GM19467 (cell line): Measurements from ENCODE around the gene CYTH1.

Experiments used
- ATAC-seq: cut with Tn5 transposase; IDR thresholded peaks from one replicate; pipeline ENCODE4 v1.9.1; 2021; ENCODE audit warnings: mild to moderate bottlenecking, moderate library complexity; ENCODE audit not compliant: unreplicated experiment

CYTH1 gene

GRCh38 chr17:78806451-78806850, 24.4 kb upstream of the CYTH1 start:
- ATAC-seq = no peak

- ATAC-seq = no peak
Measured at GRCh38 chr17:78805301-78805700, 23.2 kb upstream of the CYTH1 start.

GRCh38 chr17:78804777-78805176, 22.7 kb upstream of the CYTH1 start:
- ATAC-seq = no peak

- no peak for ATAC-seq
Measured at GRCh38 chr17:78803186-78803845, 21.2 kb upstream of the CYTH1 start.

GRCh38 chr17:78802459-78802858, 20.4 kb upstream of the CYTH1 start:
- ATAC-seq = no peak

GRCh38 chr17:78802008-78802407, 19.9 kb upstream of the CYTH1 start:
- ATAC-seq = no peak

GRCh38 chr17:78800132-78800931, 18.3 kb upstream of the CYTH1 start:
- no peak for ATAC-seq

- no peak for ATAC-seq
Measured at GRCh38 chr17:78798695-78799559, 16.9 kb upstream of the CYTH1 start.

GRCh38 chr17:78797691-78798585, 15.9 kb upstream of the CYTH1 start:
- ATAC-seq = no peak

- ATAC-seq = no peak
Measured at GRCh38 chr17:78797213-78797612, 15.1 kb upstream of the CYTH1 start.

- ATAC-seq = no peak
Measured at GRCh38 chr17:78796517-78796900, 14.4 kb upstream of the CYTH1 start.

GRCh38 chr17:78795861-78796516, 13.9 kb upstream of the CYTH1 start:
- ATAC-seq = no peak

GRCh38 chr17:78794864-78795640, 13.0 kb upstream of the CYTH1 start:
- ATAC-seq = no peak

- no peak for ATAC-seq
Measured at GRCh38 chr17:78794399-78794798, 12.3 kb upstream of the CYTH1 start.

- no peak for ATAC-seq
Measured at GRCh38 chr17:78793968-78794367, 11.9 kb upstream of the CYTH1 start.

- no peak for ATAC-seq
Measured at GRCh38 chr17:78793415-78793814, 11.3 kb upstream of the CYTH1 start.

- ATAC-seq = no peak
Measured at GRCh38 chr17:78791840-78792709, 10.0 kb upstream of the CYTH1 start.

- no peak for ATAC-seq
Measured at GRCh38 chr17:78790552-78790951, 8.5 kb upstream of the CYTH1 start.
